OCI-LY1 (cell line): ENCODE results near the gene MARK4.

Experiments used
- H2AFZ ChIP-seq: fragments of 200-600 bp; sonication (generic), shearing (Covaris generic); 2 replicates; pipeline ENCODE4 v1.6.0; 2014; ENCODE audit warnings: antibody characterized with exemption, mild to moderate bottlenecking, low read length
- H3F3A ChIP-seq: fragments of 200-600 bp; sonication (generic), shearing (Covaris generic); 2 replicates; pipeline ENCODE4 v1.6.0; 2014; ENCODE audit warnings: mild to moderate bottlenecking, antibody characterized with exemption, low read length, moderate library complexity; ENCODE audit not compliant: insufficient read depth
- H3K27ac ChIP-seq: fragments of 200-600 bp; sonication (generic); 2 replicates; pipeline ENCODE4 v1.5.1; 2014; ENCODE audit warnings: low read length, mixed run types, mild to moderate bottlenecking, low read depth; ENCODE audit not compliant: poor library complexity, severe bottlenecking
- H3K27me3 ChIP-seq: fragments of 200-600 bp; sonication (generic); 2 replicates; pipeline ENCODE4 v1.6.0; 2014; ENCODE audit warnings: antibody characterized with exemption, mild to moderate bottlenecking, low read length, moderate library complexity; ENCODE audit not compliant: insufficient read depth
- H3K36me3 ChIP-seq: fragments of 200-600 bp; sonication (generic); 2 replicates; pipeline ENCODE4 v1.6.1; 2014; ENCODE audit warnings: mild to moderate bottlenecking, antibody characterized with exemption, low read length, moderate library complexity, mixed read lengths; ENCODE audit not compliant: insufficient read depth
- H3K4me1 ChIP-seq: fragments of 200-600 bp; sonication (generic); 2 replicates; pipeline ENCODE4 v1.5.1; 2014; ENCODE audit warnings: mild to moderate bottlenecking, low read length, moderate library complexity; ENCODE audit not compliant: insufficient read depth, severe bottlenecking
- H3K4me2 ChIP-seq: fragments of 200-600 bp; sonication (generic), shearing (Covaris generic); 2 replicates; pipeline ENCODE4 v1.6.1; 2014; ENCODE audit warnings: low read length
- H3K4me3 ChIP-seq: fragments of 200-600 bp; sonication (generic); 2 replicates; pipeline ENCODE4 v1.5.1; 2014; ENCODE audit warnings: low read length, low read depth, mild to moderate bottlenecking, mixed read lengths; ENCODE audit not compliant: poor library complexity, severe bottlenecking
- H3K79me2 ChIP-seq: fragments of 200-600 bp; shearing (Covaris generic); 2 replicates; pipeline ENCODE4 v1.6.1; 2016; ENCODE audit warnings: mixed run types, low read length, mixed read lengths; ENCODE audit not compliant: insufficient read depth
- H3K9ac ChIP-seq: fragments of 200-600 bp; sonication (generic), shearing (Covaris generic); 2 replicates; pipeline ENCODE4 v1.6.1; 2014; ENCODE audit warnings: mild to moderate bottlenecking, low read length, mixed read lengths
- H3K9me2 ChIP-seq: fragments of 200-600 bp; sonication (generic), shearing (Covaris generic); 2 replicates; pipeline ENCODE4 v1.6.1; 2014; ENCODE audit warnings: low read depth, mild to moderate bottlenecking, low read length, mixed read lengths
- H3K9me3 ChIP-seq: fragments of 200-600 bp; shearing (Covaris generic); 2 replicates; pipeline ENCODE4 v1.6.1; 2014; ENCODE audit warnings: low read length, mixed read lengths
- H4K20me1 ChIP-seq: fragments of 200-600 bp; sonication (generic), shearing (Covaris generic); 2 replicates; pipeline ENCODE4 v1.6.0; 2016; ENCODE audit warnings: mild to moderate bottlenecking, low read length; ENCODE audit not compliant: insufficient read depth
- CTCF ChIP-seq: fragments of 200-600 bp; sonication (generic), shearing (Covaris generic); IDR thresholded peaks from 2 replicates; pipeline ENCODE4 v1.5.1; 2017; ENCODE audit warnings: mild to moderate bottlenecking, antibody characterized with exemption, low read length, moderate library complexity, mixed read lengths
- EZH2 ChIP-seq: fragments of 200-600 bp; sonication (generic), shearing (Covaris generic); IDR thresholded peaks from 2 replicates; pipeline ENCODE4 v1.8.0; 2017; ENCODE audit warnings: borderline replicate concordance, mixed run types, mild to moderate bottlenecking, antibody characterized with exemption, low read length, moderate library complexity, mixed read lengths

Gene MARK4

DNA sequence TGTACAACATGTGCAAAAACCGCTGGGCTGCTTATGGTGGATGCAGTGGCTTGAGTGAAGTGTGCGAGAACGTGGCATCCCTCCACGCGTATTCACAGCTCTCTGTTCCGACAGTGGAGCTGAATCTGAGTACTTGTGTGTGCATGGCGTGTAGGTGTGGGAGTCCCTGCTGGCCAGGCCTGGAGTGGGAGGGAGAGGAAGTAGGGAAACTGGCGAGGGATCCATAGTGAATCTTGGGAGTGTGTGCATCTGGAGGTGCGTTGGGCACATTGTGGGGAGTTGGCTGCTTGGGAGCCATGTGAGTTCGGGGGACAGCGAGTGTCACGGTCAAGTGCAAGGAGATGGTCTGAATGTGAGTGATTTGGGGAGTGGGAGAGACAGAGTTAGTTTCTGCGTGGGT is 91.8 kb downstream of the MARK4 start:
- Histone ChIP-seq H3F3A (no peaks in the 10 kb centered on the region), H3K9me2 (no peaks in the 10 kb centered on the region), H3K4me1 (peaks cover 17% of the 10 kb centered on the region), H3K4me2 (no peak overlapping the region), H4K20me1 (no peaks in the 10 kb centered on the region), H3K27ac (no peak overlapping the region), H3K36me3 (no peaks in the 10 kb centered on the region), H2AFZ (no peak overlapping the region), H3K4me3 (no peak overlapping the region), H3K9me3 (no peaks in the 10 kb centered on the region), H3K9ac (no peak overlapping the region), H3K79me2 (no peaks in the 10 kb centered on the region), H3K27me3 (peaks cover 17% of the 10 kb centered on the region; the same call in 1 of the 2 replicates)
- TF ChIP-seq EZH2 (no peak), CTCF (no peak)

- H3K79me2 ChIP-seq = no peaks in the 10 kb centered on the region
- H3F3A ChIP-seq = no peaks in the 10 kb centered on the region
- H3K27ac ChIP-seq = no peak overlapping the region
- no peak overlapping the region for H3K4me2 ChIP-seq
- peaks cover 14% of the 10 kb centered on the region for H3K4me1 ChIP-seq
- no peak overlapping the region for H3K9ac ChIP-seq
- no peaks in the 10 kb centered on the region for H3K9me2 ChIP-seq
- no peaks in the 10 kb centered on the region for H3K36me3 ChIP-seq
- peaks cover 17% of the 10 kb centered on the region; the same call in 1 of the 2 replicates for H3K27me3 ChIP-seq
- no peak overlapping the region for H3K4me3 ChIP-seq
- TF ChIP-seq CTCF = no peak
- no peak for TF ChIP-seq EZH2
- no peak overlapping the region for H2AFZ ChIP-seq
- no peaks in the 10 kb centered on the region for H3K9me3 ChIP-seq
- H4K20me1 ChIP-seq = no peaks in the 10 kb centered on the region
Observed at GRCh38 chr19:45344621-45345505, 93.8 kb downstream of the MARK4 start.

GRCh38 chr19:45345506-45345860 is 94.4 kb downstream of the MARK4 start:
- H3K27ac ChIP-seq = no peak overlapping the region
- H3K4me3 ChIP-seq = no peak overlapping the region
- no peak overlapping the region for H3K9ac ChIP-seq
- H3K36me3 ChIP-seq = no peaks in the 10 kb centered on the region
- H3K9me3 ChIP-seq = no peaks in the 10 kb centered on the region
- peaks cover 17% of the 10 kb centered on the region; the same call in 1 of the 2 replicates for H3K27me3 ChIP-seq
- H4K20me1 ChIP-seq = no peaks in the 10 kb centered on the region
- TF ChIP-seq EZH2 (no peak), CTCF (no peak)
- no peak overlapping the region for H2AFZ ChIP-seq
- peaks cover 8% of the 10 kb centered on the region for H3K4me1 ChIP-seq
- H3F3A ChIP-seq = no peaks in the 10 kb centered on the region
- no peak overlapping the region for H3K4me2 ChIP-seq
- H3K9me2 ChIP-seq = no peaks in the 10 kb centered on the region
- no peaks in the 10 kb centered on the region for H3K79me2 ChIP-seq
